ENCODE results near the gene TXNDC12.
A peak's percentile ranks its signal among the peaks of the same experiment; 100 is the strongest.
"Not testable (repeated sequence)": the region's sequence is repeated elsewhere in the genome, so short reads cannot be mapped to it uniquely, and the experiment has no call there.

Gene TXNDC12

GRCh38 chr1:52057876-52058415 is 3.0 kb upstream of the TXNDC12 start:
- H3K27ac Mint-ChIP-seq: peak overlapping the region; percentile 90
- intact Hi-C loops (cut with micrococcal nuclease): loop anchor here (2.0 to 10.0 kb wide), 3 partner anchors 179 to 344 kb away; partner anchors contain the start of genes CC2D1B, NRDC, ORC1 and PRPF38A
- H3K9me3 Mint-ChIP-seq: no peaks in the 10 kb centered on the region
- H3K27me3 Mint-ChIP-seq: no peaks in the 10 kb centered on the region
- H3K4me3 Mint-ChIP-seq: peak overlapping the region; percentile 99
- H3K36me3 Mint-ChIP-seq (ENCODE audit: low read depth): peaks cover 74% of the 10 kb centered on the region
- H3K4me1 Mint-ChIP-seq (ENCODE audit: low read depth): peaks cover 45% of the 10 kb centered on the region

- Mint-ChIP-seq H3K36me3 (ENCODE audit: low read depth) (peaks cover 74% of the 10 kb centered on the region), H3K27me3 (no peaks in the 10 kb centered on the region), H3K4me1 (ENCODE audit: low read depth) (peaks cover 51% of the 10 kb centered on the region), H3K27ac (peak overlapping the region; percentile 90), H3K4me3 (peak overlapping the region; percentile 99), H3K9me3 (no peaks in the 10 kb centered on the region)
- intact Hi-C loops (cut with micrococcal nuclease): loop anchor here (2.0 to 10.0 kb wide), 3 partner anchors 178 to 345 kb away; partner anchors contain the start of genes CC2D1B, NRDC, ORC1 and PRPF38A
Measured at GRCh38 chr1:52057255-52057654, 2.3 kb upstream of the TXNDC12 start.

- Mint-ChIP-seq H3K9me3 (no peaks in the 10 kb centered on the region), H3K36me3 (ENCODE audit: low read depth) (peaks cover 74% of the 10 kb centered on the region), H3K27me3 (no peaks in the 10 kb centered on the region), H3K4me3 (peak overlapping the region; percentile 99), H3K4me1 (ENCODE audit: low read depth) (peaks cover 53% of the 10 kb centered on the region), H3K27ac (peak overlapping the region; percentile 90)
- intact Hi-C loops (cut with micrococcal nuclease): loop anchor here (2.0 to 10.0 kb wide), 3 partner anchors 178 to 345 kb away; partner anchors contain the start of genes CC2D1B, NRDC, ORC1 and PRPF38A
Measured at GRCh38 chr1:52056937-52057231, 1.9 kb upstream of the TXNDC12 start.

DNA sequence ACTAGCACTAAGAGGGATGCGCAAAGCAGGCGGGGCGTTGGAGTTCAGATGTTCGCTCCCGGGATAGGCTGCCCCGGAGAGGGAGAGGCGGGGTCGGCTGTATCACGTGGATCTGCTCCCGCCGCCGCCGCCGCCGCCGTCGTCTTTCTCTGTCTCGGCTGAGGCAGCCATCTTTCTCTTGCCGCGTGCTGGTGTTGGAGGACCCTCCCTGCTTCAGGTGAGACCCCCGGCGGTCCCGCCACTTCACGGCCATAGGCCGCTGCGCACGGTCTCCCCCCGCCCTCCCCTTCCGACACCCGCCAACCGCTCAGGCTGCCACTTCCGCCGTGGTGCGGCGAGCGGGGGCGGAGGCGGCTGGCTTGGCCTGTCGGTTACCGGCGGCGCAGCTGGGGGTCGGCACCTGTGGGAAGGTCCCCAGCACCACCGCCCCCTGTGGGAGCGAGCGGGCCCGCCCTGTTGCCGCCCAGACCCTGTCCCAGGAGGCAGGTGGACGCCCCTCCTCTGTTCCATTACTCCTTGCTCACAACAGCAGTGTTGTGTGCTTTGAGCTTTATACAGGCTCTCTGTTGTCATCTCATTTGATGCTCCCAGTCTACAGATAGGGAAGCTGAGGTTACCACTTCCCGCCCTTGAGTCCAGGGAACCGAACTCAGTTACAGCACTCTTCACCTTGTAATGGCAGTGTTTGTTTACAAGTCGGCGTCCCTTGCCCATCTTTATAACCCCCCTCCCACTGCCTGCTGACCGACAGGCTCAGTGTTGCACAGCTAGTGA is 1.4 kb upstream of the TXNDC12 start, which contains the start of gene BTF3L4:
Gene BTF3L4, plus strand, starts transcription at position 133 of the 774 bp plus-strand sequence. CDS start 3,553 bp downstream, outside the sequence.
- no peaks in the 10 kb centered on the region for H3K9me3 Mint-ChIP-seq
- peaks cover 53% of the 10 kb centered on the region for H3K4me1 Mint-ChIP-seq (ENCODE audit: low read depth)
- peak within 1 kb of the TSS; percentile 90 for H3K27ac Mint-ChIP-seq
- intact Hi-C loops (cut with micrococcal nuclease): loop anchor here (2.0 to 10.0 kb wide), 3 partner anchors 178 to 346 kb away; partner anchors contain the start of genes CC2D1B, NRDC, ORC1 and PRPF38A
- no peaks in the 10 kb centered on the region for H3K27me3 Mint-ChIP-seq
- peaks cover 74% of the 10 kb centered on the region for H3K36me3 Mint-ChIP-seq (ENCODE audit: low read depth)
- peak within 1 kb of the TSS; percentile 99 for H3K4me3 Mint-ChIP-seq

- Mint-ChIP-seq H3K27me3 (no peaks in the 10 kb centered on the region), H3K4me1 (ENCODE audit: low read depth) (peaks cover 55% of the 10 kb centered on the region), H3K27ac (peak overlapping the region; percentile 90), H3K4me3 (peak overlapping the region; percentile 99), H3K9me3 (no peaks in the 10 kb centered on the region), H3K36me3 (ENCODE audit: low read depth) (peaks cover 70% of the 10 kb centered on the region)
- intact Hi-C loops (cut with micrococcal nuclease): loop anchor here (1.0 to 10.0 kb wide), 4 partner anchors 23 to 346 kb away; partner anchors contain the start of genes CC2D1B, KTI12, NRDC and ORC1
Measured at GRCh38 chr1:52055866-52056162, 823 bp upstream of the TXNDC12 start.

DNA sequence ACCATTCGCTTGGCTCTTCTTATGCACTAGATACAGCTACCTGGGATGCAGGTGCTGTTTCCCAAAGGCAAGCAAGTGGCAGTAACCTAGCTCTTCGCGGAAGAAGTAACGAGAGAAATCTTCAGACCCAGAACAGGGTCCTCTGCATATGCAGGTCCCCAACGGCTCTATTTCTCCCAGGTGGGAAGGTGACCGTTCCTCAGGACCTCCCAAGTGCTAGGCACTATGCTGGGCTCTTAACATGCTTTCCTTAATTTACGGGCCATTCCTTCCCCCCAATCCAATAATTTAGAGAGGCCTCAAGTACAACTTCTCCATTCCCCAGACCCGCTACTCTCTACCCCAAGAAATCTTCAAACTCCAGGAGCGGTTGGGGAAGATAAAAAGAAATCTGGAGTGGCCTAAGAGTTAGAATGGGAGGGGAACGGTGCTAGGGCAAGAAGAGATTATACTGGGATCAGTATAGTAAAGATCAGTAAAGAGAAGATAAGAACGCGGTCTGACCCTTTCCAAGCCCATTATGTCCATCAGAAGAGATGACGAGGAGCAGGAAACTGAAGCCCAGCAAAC is 410 bp downstream of the TXNDC12 start:
- peaks cover 66% of the 10 kb centered on the region for H3K4me1 Mint-ChIP-seq (ENCODE audit: low read depth)
- intact Hi-C loops (cut with micrococcal nuclease): loop anchor here (1.0 to 10.0 kb wide), 3 partner anchors 21 to 348 kb away; partner anchors contain the start of genes CC2D1B, KTI12, ORC1 and PRPF38A

DNA sequence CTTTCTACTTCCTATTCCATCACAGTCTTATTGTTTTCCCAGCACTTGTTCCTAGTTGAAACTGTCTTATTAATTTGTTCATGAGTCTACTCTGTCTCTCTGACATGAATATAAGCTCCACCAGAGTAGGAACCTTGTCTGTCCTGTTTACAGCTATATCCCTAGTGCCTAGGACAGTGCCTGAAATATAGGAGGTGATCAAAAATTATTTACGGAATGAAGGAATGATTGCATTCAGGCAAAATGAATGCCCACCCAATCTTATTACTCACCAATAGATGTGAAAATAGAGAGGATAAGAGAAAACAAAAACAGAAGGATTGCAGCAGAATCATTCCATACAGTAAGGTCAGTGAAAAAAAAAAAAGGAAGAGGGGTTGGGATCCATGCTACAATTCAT is 1.1 kb downstream of the TXNDC12 start:
- peak overlapping the region; percentile 99 for H3K4me3 Mint-ChIP-seq
- H3K27me3 Mint-ChIP-seq: no peaks in the 10 kb centered on the region
- peaks cover 53% of the 10 kb centered on the region for H3K36me3 Mint-ChIP-seq (ENCODE audit: low read depth)
- peaks cover 60% of the 10 kb centered on the region for H3K4me1 Mint-ChIP-seq (ENCODE audit: low read depth)
- intact Hi-C loops (cut with micrococcal nuclease): loop anchor here (10.0 kb wide), 1 partner anchor 311 kb away; the partner anchor contains the start of gene CC2D1B
- H3K9me3 Mint-ChIP-seq: no peaks in the 10 kb centered on the region
- H3K27ac Mint-ChIP-seq: peak overlapping the region; percentile 90

More for the DNA sequence above, 410 bp downstream of the TXNDC12 start:
- H3K27me3 Mint-ChIP-seq: no peaks in the 10 kb centered on the region
- H3K27ac Mint-ChIP-seq: peak overlapping the region; percentile 90
- peaks cover 59% of the 10 kb centered on the region for H3K36me3 Mint-ChIP-seq (ENCODE audit: low read depth)
- H3K4me3 Mint-ChIP-seq: peak overlapping the region; percentile 99
- H3K9me3 Mint-ChIP-seq: no peaks in the 10 kb centered on the region

DNA sequence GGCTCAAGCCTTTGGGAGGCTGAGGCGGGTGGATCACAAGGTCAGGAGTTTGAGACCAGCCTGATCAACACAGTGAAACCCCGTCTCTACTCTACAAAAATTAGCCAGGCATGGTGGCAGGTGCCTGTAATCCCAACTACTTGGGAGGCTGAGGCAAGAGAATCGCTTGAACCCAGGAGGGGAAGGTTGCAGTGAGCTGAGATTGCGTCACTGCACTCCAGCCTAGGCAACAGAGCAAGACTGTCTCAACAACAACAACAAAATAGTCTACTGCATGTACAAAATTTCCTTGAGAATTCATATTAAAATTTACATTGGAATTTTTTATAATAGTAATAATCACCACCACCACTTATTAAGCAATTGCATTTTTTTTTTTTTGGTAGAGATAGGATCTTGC is 5.7 kb downstream of the TXNDC12 start:
- H3K27ac Mint-ChIP-seq; H3K27me3 Mint-ChIP-seq; H3K4me3 Mint-ChIP-seq; intact Hi-C loops (cut with micrococcal nuclease); H3K9me3 Mint-ChIP-seq: not testable (repeated sequence)
- H3K4me1 Mint-ChIP-seq (ENCODE audit: low read depth): peaks cover 41% of the 10 kb centered on the region
- H3K36me3 Mint-ChIP-seq (ENCODE audit: low read depth): peaks cover 56% of the 10 kb centered on the region

DNA sequence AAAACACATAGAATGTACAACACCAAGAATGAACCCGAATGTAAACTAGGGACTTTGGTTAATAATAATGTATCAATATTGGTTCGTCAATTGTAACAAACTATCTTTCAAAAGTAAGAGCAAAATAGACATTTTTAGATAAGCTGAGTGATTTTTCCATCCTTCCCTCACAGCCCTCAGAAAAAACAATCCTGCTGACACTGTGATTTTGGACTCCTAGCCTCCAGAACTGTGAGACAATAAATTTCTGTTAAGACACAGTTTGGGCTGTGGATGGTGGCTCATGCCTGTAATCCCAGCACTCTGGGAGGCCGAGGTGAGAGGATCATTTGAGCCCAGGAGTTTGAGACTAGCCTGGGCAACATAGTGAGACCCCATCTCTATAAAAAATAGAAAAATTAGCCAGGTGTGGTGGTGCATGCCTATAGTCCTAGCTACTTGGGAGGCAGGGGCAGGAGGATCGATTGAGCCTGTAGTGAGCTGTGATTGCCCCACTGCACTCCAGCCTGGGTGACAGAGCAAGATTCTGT is 9.3 kb downstream of the TXNDC12 start:
- H3K27ac Mint-ChIP-seq; H3K9me3 Mint-ChIP-seq; H3K4me3 Mint-ChIP-seq; H3K27me3 Mint-ChIP-seq; intact Hi-C loops (cut with micrococcal nuclease): not testable (repeated sequence)
- H3K4me1 Mint-ChIP-seq (ENCODE audit: low read depth): peaks cover 16% of the 10 kb centered on the region
- H3K36me3 Mint-ChIP-seq (ENCODE audit: low read depth): peaks cover 49% of the 10 kb centered on the region

GRCh38 chr1:52045236-52045635 is 9.8 kb downstream of the TXNDC12 start:
- Mint-ChIP-seq H3K4me1 (ENCODE audit: low read depth) (peaks cover 11% of the 10 kb centered on the region), H3K27ac (no peak overlapping the region), H3K9me3 (no peaks in the 10 kb centered on the region), H3K27me3 (no peaks in the 10 kb centered on the region), H3K4me3 (no peak overlapping the region), H3K36me3 (ENCODE audit: low read depth) (peaks cover 54% of the 10 kb centered on the region)
- intact Hi-C loops (cut with micrococcal nuclease): no loop called here

GRCh38 chr1:52041551-52042185 is 13.3 kb downstream of the TXNDC12 start:
- Mint-ChIP-seq H3K9me3 (no peaks in the 10 kb centered on the region), H3K4me1 (ENCODE audit: low read depth) (peaks cover 9% of the 10 kb centered on the region), H3K27ac (no peak overlapping the region), H3K36me3 (ENCODE audit: low read depth) (peaks cover 81% of the 10 kb centered on the region), H3K27me3 (no peaks in the 10 kb centered on the region), H3K4me3 (no peak overlapping the region)
- intact Hi-C loops (cut with micrococcal nuclease): no loop called here

- intact Hi-C loops (cut with micrococcal nuclease): no loop called here
- Mint-ChIP-seq H3K36me3 (ENCODE audit: low read depth) (peaks cover 70% of the 10 kb centered on the region), H3K9me3 (no peaks in the 10 kb centered on the region), H3K4me3 (no peak overlapping the region), H3K4me1 (ENCODE audit: low read depth) (peaks cover 5% of the 10 kb centered on the region), H3K27me3 (no peaks in the 10 kb centered on the region), H3K27ac (no peak overlapping the region)
Measured at GRCh38 chr1:52037909-52038308, 17.1 kb downstream of the TXNDC12 start.

GRCh38 chr1:52037402-52037814 is 17.6 kb downstream of the TXNDC12 start:
- H3K9me3 Mint-ChIP-seq: no peaks in the 10 kb centered on the region
- H3K4me3 Mint-ChIP-seq: no peak overlapping the region
- peaks cover 10% of the 10 kb centered on the region for H3K4me1 Mint-ChIP-seq (ENCODE audit: low read depth)
- peaks cover 75% of the 10 kb centered on the region for H3K36me3 Mint-ChIP-seq (ENCODE audit: low read depth)
- intact Hi-C loops (cut with micrococcal nuclease): no loop called here
- no peaks in the 10 kb centered on the region for H3K27me3 Mint-ChIP-seq
- no peak overlapping the region for H3K27ac Mint-ChIP-seq

Measured in dendritic cell treated with granulocyte-macrophage colony-stimulating factor and Interleukin-4, amounts not matched to agents 40 ng/mL and 50 ng/mL, for 4 days (primary cell).